HG02763 (cell line): Measurements from ENCODE around the gene RASAL1.

ENCODE experiments used
- ATAC-seq: cut with Tn5 transposase; IDR thresholded peaks from one replicate; pipeline ENCODE4 v1.9.1; 2021; ENCODE audit warnings: mild to moderate bottlenecking, moderate library complexity; ENCODE audit not compliant: unreplicated experiment

Gene RASAL1, protein sequence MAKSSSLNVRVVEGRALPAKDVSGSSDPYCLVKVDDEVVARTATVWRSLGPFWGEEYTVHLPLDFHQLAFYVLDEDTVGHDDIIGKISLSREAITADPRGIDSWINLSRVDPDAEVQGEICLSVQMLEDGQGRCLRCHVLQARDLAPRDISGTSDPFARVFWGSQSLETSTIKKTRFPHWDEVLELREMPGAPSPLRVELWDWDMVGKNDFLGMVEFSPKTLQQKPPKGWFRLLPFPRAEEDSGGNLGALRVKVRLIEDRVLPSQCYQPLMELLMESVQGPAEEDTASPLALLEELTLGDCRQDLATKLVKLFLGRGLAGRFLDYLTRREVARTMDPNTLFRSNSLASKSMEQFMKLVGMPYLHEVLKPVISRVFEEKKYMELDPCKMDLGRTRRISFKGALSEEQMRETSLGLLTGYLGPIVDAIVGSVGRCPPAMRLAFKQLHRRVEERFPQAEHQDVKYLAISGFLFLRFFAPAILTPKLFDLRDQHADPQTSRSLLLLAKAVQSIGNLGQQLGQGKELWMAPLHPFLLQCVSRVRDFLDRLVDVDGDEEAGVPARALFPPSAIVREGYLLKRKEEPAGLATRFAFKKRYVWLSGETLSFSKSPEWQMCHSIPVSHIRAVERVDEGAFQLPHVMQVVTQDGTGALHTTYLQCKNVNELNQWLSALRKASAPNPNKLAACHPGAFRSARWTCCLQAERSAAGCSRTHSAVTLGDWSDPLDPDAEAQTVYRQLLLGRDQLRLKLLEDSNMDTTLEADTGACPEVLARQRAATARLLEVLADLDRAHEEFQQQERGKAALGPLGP

DNA sequence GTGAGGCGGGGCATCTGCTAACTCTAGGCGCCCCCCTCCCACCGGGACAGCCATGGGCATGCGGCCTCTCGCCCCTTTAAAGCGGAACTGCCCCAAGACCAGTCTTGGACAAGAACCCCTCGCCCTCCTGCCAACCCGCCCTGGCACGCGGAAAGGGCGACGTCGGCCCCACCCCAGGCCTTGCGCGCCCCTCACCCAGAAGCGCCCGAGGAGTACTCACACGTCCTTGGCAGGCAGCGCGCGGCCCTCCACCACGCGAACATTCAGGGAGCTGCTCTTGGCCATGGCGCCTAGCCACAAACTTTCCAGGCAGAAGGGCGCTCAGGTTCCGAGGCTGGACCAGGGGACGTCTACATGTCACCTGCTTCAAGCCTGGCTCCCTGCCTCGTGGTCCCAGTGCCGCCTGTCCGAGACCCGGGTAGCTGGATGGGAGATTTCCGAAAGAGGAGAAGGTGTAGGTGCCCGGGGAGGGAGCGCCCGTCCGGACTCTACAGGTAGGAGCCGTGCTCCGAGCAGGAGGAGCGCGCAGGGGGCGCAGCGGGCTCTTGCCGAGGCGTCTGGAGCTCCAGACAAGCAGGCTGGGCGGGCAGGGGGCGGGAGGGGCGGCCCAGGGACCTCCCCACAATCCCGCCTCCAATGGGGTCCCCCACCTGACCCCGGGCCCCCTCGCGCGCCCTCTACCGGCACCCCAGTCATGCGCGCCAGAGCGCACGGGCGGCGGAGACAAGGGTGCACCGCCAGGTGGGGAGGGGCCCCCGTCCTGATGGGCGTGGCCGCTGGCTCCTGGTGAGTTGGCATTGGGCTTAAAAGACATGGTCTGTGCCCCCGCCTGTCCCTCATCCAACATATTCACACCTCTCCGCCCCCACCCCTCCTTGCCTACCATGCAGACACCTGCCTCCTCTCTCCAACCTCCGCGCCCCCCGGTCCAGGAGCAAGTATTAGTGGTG lies at the start of gene RASAL1:
Gene RASAL1 (minus strand): TSS at position 584 of the 950 bp plus-strand sequence. CDS start 299 bp downstream, at position 285.
- no peak for ATAC-seq

DNA sequence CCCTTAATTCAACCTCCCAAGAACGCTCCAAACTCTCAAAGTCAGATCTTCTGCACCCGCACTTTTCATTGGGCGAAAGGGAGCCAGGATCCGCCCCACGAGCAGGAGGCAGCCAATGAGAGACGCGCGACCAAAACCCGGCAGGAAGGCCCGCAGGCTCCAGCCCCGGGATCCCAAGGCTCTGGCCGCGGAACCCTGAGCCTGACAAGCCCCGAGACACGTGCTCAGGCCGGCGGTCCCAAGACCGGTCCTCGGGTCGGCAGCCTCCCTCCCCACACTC lies 49.3 kb upstream of the RASAL1 start:
- peak; percentile 80 for ATAC-seq

DNA sequence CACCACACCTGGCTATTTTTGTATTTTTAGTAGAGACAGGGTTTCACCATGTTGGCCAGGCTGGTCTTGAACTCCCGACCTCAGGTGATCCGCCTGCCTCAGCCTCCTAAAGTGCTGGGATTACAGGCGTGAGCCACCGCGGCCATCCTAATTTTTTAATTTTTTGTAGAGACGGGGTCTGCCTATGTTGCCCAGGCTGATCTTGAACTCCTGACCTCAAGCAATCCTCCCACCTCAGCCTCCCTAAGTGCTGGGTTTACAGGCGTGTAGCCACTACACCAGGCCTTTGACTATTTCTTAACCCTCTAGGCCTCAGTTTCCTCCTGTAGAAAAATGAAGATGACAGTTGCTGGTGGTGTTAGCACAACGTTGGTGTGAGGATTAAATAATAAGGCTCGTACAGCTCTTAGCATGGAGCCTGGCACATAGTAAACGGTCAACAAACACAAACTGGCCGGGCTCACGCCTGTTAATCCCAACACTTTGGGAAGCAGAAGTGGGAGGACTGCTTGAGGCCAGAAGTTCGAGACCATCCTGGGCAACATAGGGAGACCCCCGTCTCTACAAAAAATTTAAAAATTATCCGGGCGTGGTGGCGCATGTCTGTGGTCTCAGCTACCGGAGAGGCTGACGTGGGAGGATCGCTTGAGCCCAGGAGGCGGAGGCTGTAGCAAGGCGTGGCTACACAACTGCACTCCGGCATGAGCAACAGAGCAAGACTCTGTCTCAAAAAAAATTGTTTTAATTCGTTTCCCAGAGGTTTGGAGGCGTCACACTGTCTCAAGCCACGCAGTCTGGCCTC lies 48.7 kb upstream of the RASAL1 start:
- peak; percentile 39 for ATAC-seq

DNA sequence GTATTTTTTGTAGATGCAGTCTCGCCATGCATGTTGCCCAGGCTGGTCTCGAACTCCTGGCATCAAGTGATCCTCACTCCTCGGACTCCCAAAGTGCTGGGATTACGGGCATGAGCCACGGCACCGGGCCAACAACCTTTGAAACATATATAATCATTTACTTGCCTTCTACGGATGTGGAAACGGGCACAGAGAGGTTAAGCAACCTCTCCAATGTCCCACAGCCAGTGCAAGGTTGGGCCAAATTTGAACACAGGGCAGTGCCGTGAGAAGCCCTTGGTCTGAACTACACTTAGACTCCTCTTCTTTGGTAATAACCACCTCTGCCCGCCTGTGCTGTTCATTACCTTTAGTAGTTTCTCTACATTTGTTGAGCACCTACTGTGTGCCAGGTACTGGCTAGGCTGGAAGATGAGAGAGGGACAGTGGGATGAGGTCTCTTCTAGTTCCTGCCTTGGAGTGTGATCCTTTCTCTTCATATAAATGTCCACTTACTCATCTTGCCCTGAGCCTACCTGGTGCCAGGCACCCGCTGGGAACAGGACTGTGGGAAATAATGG lies 47.5 kb upstream of the RASAL1 start:
- ATAC-seq, result no peak

DNA sequence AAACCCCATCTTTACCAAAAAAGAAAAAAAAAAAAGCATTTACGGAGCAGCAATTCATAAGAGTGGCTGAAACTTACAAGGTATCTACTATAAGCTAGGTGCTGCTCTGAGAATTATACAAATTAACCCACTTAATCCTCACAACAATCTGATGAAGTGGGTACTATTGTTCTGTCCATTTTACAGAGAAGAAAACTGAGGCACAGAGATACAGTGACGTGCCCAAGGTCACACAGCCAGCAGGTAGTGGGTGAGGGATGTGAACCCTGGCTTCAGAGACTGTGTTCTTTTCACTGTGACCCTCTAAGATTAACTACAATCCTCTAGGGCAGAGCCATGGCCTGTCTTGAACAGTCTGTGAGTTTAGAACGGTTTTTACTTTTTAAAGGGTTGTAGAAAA lies 46.4 kb upstream of the RASAL1 start:
- no peak for ATAC-seq

DNA sequence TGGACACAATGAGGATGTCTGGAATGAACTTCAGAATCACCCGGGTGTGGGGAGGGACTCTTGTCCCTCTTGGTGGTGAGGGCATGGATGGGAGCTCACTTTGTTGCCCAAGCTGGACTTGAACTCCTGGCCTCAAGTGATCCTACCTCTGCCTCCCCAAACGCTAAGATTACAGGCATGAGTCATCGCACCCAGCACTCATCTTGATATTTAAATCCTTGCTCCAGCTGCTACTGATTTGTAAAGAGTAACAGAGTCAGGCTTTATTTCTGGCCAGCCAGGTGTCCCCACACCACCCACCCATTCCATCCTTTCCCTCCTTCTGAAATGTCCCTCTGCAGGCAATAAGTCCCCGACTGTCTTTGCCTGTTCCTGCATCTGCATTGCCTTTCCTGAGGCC lies 44.8 kb upstream of the RASAL1 start:
- no peak for ATAC-seq

DNA sequence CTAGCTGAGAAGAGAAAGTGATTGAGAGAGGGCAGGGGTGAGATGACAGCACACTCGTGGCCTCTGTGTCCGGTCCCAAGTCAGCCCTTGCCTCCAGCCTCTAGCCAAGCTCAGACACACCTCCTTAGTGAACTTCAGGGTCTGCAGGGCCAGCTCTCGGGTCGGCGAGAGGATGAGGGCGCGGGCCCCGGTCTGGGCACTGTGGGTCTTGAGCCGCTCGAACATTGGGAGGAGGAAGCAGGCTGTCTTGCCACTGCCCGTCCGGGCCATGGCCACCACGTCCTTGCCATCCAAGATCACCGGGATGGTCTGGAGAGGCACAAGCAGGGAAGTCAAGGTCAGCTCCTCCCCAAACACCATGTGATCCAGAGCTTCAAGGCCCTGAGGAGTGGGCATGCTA lies 43.5 kb upstream of the RASAL1 start:
- no peak for ATAC-seq

DNA sequence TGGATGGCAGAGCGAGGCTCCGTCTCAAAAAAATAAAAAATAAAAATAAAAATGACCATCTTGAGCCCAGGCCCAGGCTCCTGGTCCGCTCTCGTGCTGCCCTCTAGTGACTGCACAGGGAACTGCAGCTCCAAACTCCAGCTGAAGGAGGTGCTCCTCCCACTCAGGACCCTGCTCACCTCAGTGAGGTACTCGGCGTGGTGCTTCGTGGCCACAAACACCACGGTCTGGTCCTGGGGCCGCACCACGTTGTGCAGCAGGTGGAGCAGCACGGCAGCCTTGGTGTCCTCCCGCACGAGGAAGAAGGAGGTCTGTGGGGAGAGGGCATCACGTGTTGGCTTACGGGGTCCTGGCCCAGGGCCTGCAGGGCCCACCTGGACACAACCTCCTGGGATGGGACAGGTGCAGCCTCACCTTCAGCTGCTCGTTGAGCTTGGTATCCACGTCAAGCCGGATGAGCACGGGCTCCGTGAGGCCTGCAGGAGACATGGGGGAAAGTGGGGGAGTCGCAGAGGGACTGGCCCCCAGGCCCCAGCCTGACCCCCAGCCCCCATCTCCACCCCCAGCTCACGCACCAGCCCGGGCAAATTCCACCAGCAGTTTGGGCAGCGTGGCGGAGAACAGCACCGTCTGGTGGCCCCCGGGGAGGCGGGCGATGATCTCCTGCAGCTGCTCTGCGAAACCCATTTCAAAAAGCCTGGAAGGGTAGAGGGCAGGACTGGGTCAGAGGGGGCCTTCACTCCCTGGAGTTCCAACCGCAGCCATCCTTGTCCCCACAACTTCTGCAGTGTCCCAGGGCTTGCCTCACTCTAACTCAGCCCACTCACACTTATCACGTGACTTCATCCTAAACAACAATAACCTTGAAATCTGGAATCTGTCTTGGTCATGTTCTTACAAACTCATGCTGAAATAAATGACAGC lies 39.2 kb upstream of the RASAL1 start:
- no peak for ATAC-seq

DNA sequence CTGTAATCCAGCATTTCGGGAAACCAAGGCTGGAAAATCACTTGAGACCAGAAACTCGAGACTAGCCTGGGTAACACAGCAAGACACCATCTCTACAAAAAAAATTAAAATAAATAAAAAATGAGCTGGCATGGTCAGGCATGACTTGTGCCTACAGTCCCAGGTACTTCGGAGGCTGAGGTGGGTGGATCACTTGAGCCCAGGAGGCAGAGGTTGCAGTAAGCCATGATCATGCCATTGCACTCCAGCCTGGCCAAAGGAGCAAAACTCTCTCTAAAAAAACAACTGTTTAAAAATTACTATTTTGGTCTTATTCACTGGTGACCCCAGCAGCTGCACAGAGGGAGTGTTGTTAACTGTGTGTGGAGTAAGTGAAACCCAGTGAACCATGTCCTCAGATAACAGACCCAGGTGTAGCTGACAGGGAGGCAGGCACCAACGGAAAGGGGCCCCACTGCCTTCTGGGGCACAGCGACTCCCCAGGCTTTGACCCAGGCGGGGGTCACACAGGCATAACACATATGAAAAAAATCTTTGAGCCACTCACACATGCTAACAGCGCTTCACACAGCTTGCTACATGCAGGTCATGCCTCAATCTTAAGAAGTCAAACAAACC lies 37.6 kb upstream of the RASAL1 start:
- ATAC-seq, result peak; percentile 76

DNA sequence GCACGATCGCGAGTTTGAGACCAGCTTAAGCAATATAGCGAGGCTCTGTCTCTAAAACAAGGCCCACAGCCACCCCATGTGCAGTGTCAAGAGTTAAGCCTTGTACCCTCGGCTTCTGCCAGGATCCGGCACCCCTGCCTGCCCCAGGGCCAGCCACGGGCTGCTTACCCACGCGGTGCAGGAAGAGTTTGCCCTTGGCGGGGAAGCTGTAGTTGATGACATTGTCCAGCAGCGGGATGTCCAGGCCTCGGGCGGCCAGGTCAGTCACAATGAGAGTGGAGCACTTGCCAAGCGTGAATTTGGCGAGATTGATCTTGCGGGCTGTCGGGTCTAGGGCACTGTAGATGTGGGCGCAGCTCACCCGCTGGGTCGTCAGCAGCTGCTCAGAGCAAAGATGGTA lies 36.6 kb upstream of the RASAL1 start:
- ATAC-seq, result no peak

DNA sequence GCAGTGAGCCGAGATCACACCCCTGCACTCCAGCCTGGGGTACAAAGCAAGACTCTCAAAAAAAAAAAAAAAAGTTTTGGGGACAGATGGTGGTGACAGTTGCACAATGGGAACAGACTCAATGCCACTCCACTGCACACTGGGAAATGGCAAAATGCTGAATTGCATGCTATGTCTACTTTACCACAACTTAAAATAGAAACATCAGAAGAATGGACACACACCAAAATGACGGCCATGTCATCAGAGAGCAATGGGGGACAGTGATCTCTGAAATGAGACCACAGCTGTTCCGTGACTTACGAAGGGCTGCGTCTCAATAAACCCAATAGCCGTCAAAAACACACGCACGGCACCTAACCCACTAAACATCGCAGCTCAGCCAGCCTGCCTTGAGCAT lies 36.0 kb upstream of the RASAL1 start:
- no peak for ATAC-seq

DNA sequence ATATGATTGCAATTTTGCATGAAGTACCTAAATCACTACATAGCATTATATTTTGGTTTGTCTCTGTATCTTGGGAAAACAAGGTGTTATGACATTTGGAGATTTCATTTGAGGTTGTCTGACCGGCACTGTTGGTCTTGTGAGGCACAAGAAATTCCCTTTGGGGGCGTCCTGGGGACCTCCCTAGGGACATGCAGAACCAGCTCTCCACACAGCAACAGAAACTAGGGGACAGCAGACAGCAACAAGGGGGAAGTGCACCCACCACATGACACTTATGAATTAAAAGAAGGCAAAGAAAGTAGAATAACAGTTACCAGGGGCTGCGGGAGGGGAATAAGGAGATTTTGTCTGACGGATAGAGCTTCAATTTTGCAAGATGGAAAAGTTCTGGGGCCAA lies 35.4 kb upstream of the RASAL1 start:
- ATAC-seq, result no peak

DNA sequence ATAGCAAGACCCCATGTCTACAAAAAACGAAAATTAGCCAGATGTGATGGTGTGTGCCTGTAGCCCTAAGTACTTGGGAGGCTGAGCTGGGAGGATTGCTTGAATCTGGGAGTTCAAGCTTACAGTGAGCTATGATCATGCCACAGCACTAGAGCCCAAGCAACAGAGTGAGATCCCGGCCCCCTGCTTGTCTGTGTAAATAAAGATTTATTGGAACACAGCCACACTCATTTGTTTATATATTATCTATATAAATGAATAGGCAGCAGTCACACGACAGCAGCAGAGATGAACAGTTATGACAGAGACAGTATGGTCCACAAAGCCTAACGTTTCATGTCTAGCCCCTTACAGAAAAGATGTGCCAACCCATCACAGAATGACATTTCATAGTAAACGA lies 34.9 kb upstream of the RASAL1 start:
- no peak for ATAC-seq

DNA sequence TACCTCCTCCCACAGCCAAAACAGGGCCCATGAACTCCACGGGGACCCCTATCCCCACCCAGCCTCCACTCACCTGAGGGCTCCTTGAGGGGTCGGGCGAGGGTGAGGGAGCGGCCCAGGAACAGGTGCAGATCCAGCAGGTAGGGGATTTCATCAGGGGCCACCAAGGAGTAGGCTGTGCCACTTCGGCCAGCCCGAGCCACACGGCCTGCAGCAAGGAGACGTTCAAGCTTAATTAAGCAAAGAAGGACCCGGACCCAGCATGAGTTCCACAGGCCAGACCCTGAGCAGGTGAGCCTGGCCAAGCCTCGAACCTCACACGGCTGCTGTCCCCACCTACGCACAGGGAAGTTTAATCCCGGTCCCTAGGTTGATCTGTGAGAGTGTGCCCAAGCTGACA lies 34.1 kb upstream of the RASAL1 start:
- ATAC-seq, result no peak

DNA sequence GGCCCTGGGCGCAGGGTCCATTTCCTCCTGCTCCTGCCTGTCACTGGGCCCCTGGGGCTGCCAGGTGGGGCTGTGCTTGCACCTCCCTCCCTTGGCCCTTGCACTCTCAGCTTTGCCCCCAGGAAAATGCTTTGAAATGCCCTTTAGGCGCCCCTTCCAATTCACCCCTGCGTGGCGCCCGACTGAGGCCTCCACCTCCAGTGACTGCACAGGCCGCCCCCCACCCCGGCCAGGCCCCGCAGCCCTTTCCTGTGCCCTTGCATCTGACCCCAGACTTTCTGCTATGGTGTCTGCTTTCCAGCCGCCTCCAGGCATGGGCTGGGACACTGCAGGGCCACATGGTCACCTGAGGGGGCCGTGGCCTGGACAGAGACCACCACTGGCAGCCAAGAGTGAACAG lies 32.3 kb upstream of the RASAL1 start:
- no peak for ATAC-seq

DNA sequence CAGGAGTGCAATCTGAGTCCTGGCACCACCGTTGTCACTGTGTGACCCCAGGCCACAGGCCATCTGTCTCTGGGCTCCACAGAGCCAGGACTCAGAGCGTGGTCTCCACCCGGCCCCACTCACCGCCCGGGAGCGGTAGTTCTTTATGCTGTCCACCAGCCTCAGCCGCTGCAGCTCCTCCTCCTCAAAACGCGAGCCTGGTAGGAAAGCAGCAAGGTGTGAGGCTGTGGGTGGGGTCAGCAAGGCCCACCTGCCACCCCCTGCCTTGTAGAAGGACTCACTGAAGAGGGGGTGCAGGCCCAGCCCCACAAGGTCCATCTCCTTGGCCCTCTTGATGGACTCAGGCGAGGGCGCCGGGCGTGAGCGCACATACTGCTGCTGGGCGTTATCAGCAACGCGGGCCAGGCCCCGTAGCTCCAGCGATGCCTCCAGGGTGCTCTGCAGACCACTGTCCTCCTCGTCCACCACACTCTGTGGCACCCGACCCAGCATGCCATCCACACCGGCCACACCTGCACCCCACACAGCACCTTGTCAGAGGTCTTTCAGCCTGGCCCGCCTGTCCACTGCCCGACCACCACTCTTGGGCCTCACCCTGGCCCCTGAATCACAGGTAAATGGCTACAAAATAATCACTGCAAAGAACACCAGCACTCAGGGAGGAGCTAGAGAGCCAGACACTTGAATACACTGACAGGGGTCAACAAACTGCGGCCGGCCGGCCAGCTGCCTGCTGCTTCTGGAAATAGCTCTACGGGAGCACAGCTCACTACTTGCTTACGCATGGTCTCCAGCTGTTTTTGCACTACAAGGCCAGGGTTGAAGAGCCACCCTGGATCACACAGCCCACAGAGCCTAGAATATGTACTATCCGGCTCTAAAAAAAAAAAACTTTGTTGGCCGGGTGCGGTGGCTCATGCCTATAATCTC lies 30.2 kb upstream of the RASAL1 start:
- no peak for ATAC-seq

DNA sequence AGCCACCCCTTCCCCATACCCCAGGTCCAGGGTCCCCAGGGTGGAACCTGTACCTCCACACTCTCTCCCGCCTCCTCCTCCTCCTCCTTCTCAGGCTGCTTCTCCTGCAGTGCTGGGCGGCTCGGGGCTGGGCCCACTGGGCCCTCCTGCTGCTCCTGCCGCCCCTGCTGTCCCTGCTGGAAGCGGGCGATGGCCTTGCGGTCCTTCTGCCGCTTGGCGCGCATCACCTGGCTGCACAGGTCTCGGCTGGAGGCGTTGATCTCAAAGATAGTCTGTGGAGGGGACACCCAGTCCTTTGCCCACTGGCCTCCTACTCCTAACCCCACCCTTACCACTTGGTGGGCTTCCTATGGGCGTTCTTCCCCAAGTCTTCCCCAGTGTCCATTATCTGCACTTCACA lies 28.5 kb upstream of the RASAL1 start:
- ATAC-seq, result no peak

DNA sequence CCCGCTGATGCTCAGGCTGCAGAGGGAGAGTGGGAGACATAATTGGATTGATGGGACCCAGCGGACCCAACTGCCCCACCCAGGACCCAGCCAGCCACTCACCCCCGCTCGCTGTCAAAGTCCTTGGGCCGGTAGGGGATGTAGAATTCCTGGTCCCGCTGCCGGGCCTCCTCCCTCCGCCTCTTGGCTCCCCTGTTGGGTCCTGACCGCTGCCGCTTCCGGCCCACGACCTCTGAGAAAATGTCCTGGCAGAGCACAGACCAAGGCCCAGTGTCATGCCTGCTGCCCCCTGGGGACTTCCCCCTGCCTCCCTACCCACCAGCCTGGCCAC lies 27.4 kb upstream of the RASAL1 start:
- ATAC-seq, result no peak
